PC-9 (cell line): ENCODE measurements around the gene CAVIN3. TPM values are rescaled to one million over a fixed set of nuclear protein-coding genes. Genes with fewer than 3 reads are reported as not detected.

Experiments
- BruUV-seq: library from RNA; stranded (reverse); fragments of 400-500 nt; replicated peaks from 2 replicates; lab custom pipeline; 2021; lab: Mats Ljungman, UMichigan
- CTCF ChIA-PET: fragments of 300-600 bp; sonication (Branson Sonifier 250); formaldehyde crosslinking; loops from one replicate; lab custom pipeline; 2022; ENCODE audit warnings: antibody characterized with exemption; lab: Charles Lee
- POLR2A ChIA-PET: fragments of 300-600 bp; sonication (Branson Sonifier 250); formaldehyde crosslinking; loops from one replicate; lab custom pipeline; 2022; ENCODE audit warnings: antibody characterized with exemption; ENCODE audit not compliant: unreplicated experiment; lab: Charles Lee
- DNase-seq, 2 experiments: peaks; one replicate each; pipeline versions ENCODE4 v3.0.0 to v3.0.0-alpha.2; 2015 to 2022; ENCODE audit warnings: mixed read lengths in 1 of 2
- H2AFZ ChIP-seq: fragments of 200-600 bp; sonication (generic); 2 replicates; pipeline ENCODE4 v1.8.1; 2017; ENCODE audit warnings: antibody characterized with exemption
- H3F3A ChIP-seq: fragments of 200-600 bp; sonication (generic); 2 replicates; pipeline ENCODE4 v1.8.1; 2017; ENCODE audit warnings: antibody characterized with exemption, mild to moderate bottlenecking, low read depth; ENCODE audit not compliant: insufficient read depth
- H3K27ac ChIP-seq: fragments of 200-600 bp; sonication (generic); 2 replicates; pipeline ENCODE4 v1.6.1; 2016; ENCODE audit warnings: mixed run types
- H3K27me3 ChIP-seq: fragments of 200-600 bp; sonication (generic); 2 replicates; pipeline ENCODE4 v1.6.1; 2016; ENCODE audit warnings: low read depth, mixed run types; ENCODE audit not compliant: insufficient read depth
- H3K36me3 ChIP-seq: fragments of 200-600 bp; sonication (generic); 2 replicates; pipeline ENCODE4 v1.6.1; 2016; ENCODE audit warnings: low read depth, mixed run types
- H3K4me1 ChIP-seq: fragments of 200-600 bp; sonication (generic); replicated peaks from 2 replicates; pipeline ENCODE4 v1.6.1; 2016; ENCODE audit warnings: mixed run types; ENCODE audit not compliant: insufficient read depth
- H3K4me2 ChIP-seq: fragments of 200-600 bp; sonication (generic); 2 replicates; pipeline ENCODE4 v1.6.1; 2017; ENCODE audit warnings: mixed run types
- H3K4me3 ChIP-seq: fragments of 200-600 bp; sonication (generic); 2 replicates; pipeline ENCODE4 v1.6.1; 2016; ENCODE audit warnings: mixed run types
- H3K79me2 ChIP-seq: fragments of 200-600 bp; sonication (generic); 2 replicates; pipeline ENCODE4 v1.6.1; 2017; ENCODE audit warnings: low read depth, mixed run types
- H3K9me2 ChIP-seq: fragments of 200-600 bp; sonication (generic); 2 replicates; pipeline ENCODE4 v1.8.1; 2017; ENCODE audit warnings: mild to moderate bottlenecking; ENCODE audit not compliant: insufficient read depth
- H3K9me3 ChIP-seq: fragments of 200-600 bp; sonication (generic); 2 replicates; pipeline ENCODE4 v1.8.1; 2016; ENCODE audit warnings: low read depth; ENCODE audit not compliant: insufficient read depth
- H4K20me1 ChIP-seq: fragments of 200-600 bp; sonication (generic); 2 replicates; pipeline ENCODE4 v1.8.1; 2017; ENCODE audit not compliant: insufficient read depth
- CTCF ChIP-seq: fragments of 200-600 bp; sonication (generic); conservative IDR thresholded peaks from 2 replicates; pipeline ENCODE4 v1.6.1; 2017; ENCODE audit warnings: mixed run types, antibody characterized with exemption, mild to moderate bottlenecking, moderate library complexity
- EZH2 ChIP-seq: fragments of 200-600 bp; sonication (generic); IDR thresholded peaks from 2 replicates; pipeline ENCODE4 v1.8.0; 2017; ENCODE audit warnings: antibody characterized with exemption, low read depth
- intact Hi-C: fragments of 100-400 bp; cut with micrococcal nuclease; formaldehyde crosslinking; loops from one replicate; pipeline ENCODE4 v1.10.0; 2022; ENCODE audit not compliant: unreplicated experiment
- total RNA-seq: library from RNA; stranded (reverse); gene quantifications from 2 replicates; pipeline ENCODE4 v1.2.3, GENCODE V29; 2021

Gene CAVIN3
- total RNA-seq, 1 experiment from 2014 or later = 26.0 TPM

GRCh38 chr11:6362185-6362872 is 42.0 kb upstream of the CAVIN3 start:
- no peak for TF ChIP-seq EZH2
- TF ChIP-seq CTCF = no peak
- Histone ChIP-seq H3K79me2 (no peaks in the 10 kb centered on the region), H3K9me3 (no peaks in the 10 kb centered on the region), H3K36me3 (no peaks in the 10 kb centered on the region), H3K4me2 (no peak overlapping the region), H2AFZ (no peak overlapping the region), H3K9me2 (no peaks in the 10 kb centered on the region), H3K27me3 (peaks cover 5% of the 10 kb centered on the region; the same call in 1 of the 2 replicates), H3F3A (no peaks in the 10 kb centered on the region), H4K20me1 (no peaks in the 10 kb centered on the region), H3K4me1 (no peaks in the 10 kb centered on the region), H3K27ac (no peak overlapping the region), H3K4me3 (no peak overlapping the region)
- no TSS peak for BruUV-seq
- intact Hi-C loops = no loop called here
- no peak for DNase-seq
- ChIA-PET POLR2A (no interaction called here), CTCF (interaction anchor here (0.6 to 1.5 kb wide), 4 partner anchors 20 to 1107 kb away, joined by 3 to 7 read pairs (median 4); no protein-coding TSS in a partner anchor)

- Histone ChIP-seq H3K27me3 (peaks cover 5% of the 10 kb centered on the region; the same call in 1 of the 2 replicates), H3K36me3 (no peaks in the 10 kb centered on the region), H4K20me1 (no peaks in the 10 kb centered on the region), H3K9me3 (no peaks in the 10 kb centered on the region), H3K4me2 (no peak overlapping the region), H3K79me2 (no peaks in the 10 kb centered on the region), H3K4me3 (no peak overlapping the region), H3K9me2 (no peaks in the 10 kb centered on the region), H3K27ac (no peak overlapping the region), H2AFZ (no peak overlapping the region), H3K4me1 (no peaks in the 10 kb centered on the region), H3F3A (no peaks in the 10 kb centered on the region)
- intact Hi-C loops = no loop called here
- ChIA-PET POLR2A (no interaction called here), CTCF (interaction anchor here (0.6 kb wide), 2 partner anchors 43 to 233 kb away, joined by 5 to 6 read pairs; no protein-coding TSS in a partner anchor)
- no peak for DNase-seq
- TF ChIP-seq CTCF (no peak), EZH2 (no peak)
- no TSS peak for BruUV-seq
Observed at GRCh38 chr11:6360183-6360582, 39.9 kb upstream of the CAVIN3 start.

GRCh38 chr11:6357222-6357621 is 36.9 kb upstream of the CAVIN3 start:
- no peaks in the 10 kb centered on the region for H3F3A ChIP-seq
- H3K27me3 ChIP-seq = no peaks in the 10 kb centered on the region
- H3K4me2 ChIP-seq = no peak overlapping the region
- no peaks in the 10 kb centered on the region for H4K20me1 ChIP-seq
- intact Hi-C loops = loop anchor here (10.0 kb wide), 1 partner anchor 1232 kb away; no protein-coding TSS in a partner anchor
- H3K27ac ChIP-seq = no peak overlapping the region
- no peaks in the 10 kb centered on the region for H3K4me1 ChIP-seq
- H3K9me3 ChIP-seq = no peaks in the 10 kb centered on the region
- no TSS peak for BruUV-seq
- H3K9me2 ChIP-seq = no peaks in the 10 kb centered on the region
- DNase-seq = peak in 1 of 2 experiments; percentile 2
- TF ChIP-seq CTCF (no peak), EZH2 (no peak)
- ChIA-PET CTCF (interaction anchor here (0.6 kb wide), 1 partner anchor 466 kb away, joined by 3 read pairs; no protein-coding TSS in a partner anchor), POLR2A (interaction anchor here (0.6 kb wide), 1 partner anchor 38 kb away, joined by 6 read pairs; no protein-coding TSS in a partner anchor)
- no peak overlapping the region for H3K4me3 ChIP-seq
- H3K36me3 ChIP-seq = no peaks in the 10 kb centered on the region
- no peak overlapping the region for H2AFZ ChIP-seq
- H3K79me2 ChIP-seq = no peaks in the 10 kb centered on the region
